Measurements from ENCODE around the gene PPFIA1.

- no peak for TF ChIP-seq CTCF (IDR thresholded peaks at IDR 0.05)
- no peak for TF ChIP-seq POLR2A (IDR thresholded peaks at IDR 0.05)
These were observed 136.6 kb downstream of the PPFIA1 start for GRCh38 chr11:70407121-70407520.

Measured in right lobe of liver (tissue), 4 donors.